GM10847 (cell line): ENCODE measurements around the gene RNASET2.

Experiments used
- POLR2A ChIP-seq: IDR thresholded peaks from 2 replicates; pipeline ENCODE4 v1.6.1; 2011; ENCODE audit not compliant: insufficient read length; ENCODE audit errors: extremely low read depth

Gene RNASET2

GRCh38 chr6:166938704-166939103, 17.6 kb downstream of the RNASET2 start:
- no peak for TF ChIP-seq POLR2A

- no peak for TF ChIP-seq POLR2A
Observed at GRCh38 chr6:166938150-166938549, 18.2 kb downstream of the RNASET2 start.

- no peak for TF ChIP-seq POLR2A
Observed at GRCh38 chr6:166937746-166938145, 18.6 kb downstream of the RNASET2 start.

GRCh38 chr6:166936079-166936787, 20.1 kb downstream of the RNASET2 start:
- TF ChIP-seq POLR2A: no peak

GRCh38 chr6:166935353-166935752, 21.0 kb downstream of the RNASET2 start:
- TF ChIP-seq POLR2A: no peak

GRCh38 chr6:166934174-166934573, 22.2 kb downstream of the RNASET2 start:
- TF ChIP-seq POLR2A: no peak

GRCh38 chr6:166933396-166933795, 23.0 kb downstream of the RNASET2 start:
- no peak for TF ChIP-seq POLR2A

- TF ChIP-seq POLR2A: no peak
Observed at GRCh38 chr6:166932616-166933015, 23.7 kb downstream of the RNASET2 start.

GRCh38 chr6:166932116-166932515, 24.2 kb downstream of the RNASET2 start:
- TF ChIP-seq POLR2A: no peak

- TF ChIP-seq POLR2A: no peak
Observed at GRCh38 chr6:166931426-166931970, 24.9 kb downstream of the RNASET2 start.

GRCh38 chr6:166930354-166930891, 25.9 kb downstream of the RNASET2 start:
- no peak for TF ChIP-seq POLR2A

- TF ChIP-seq POLR2A: no peak
Observed at GRCh38 chr6:166929542-166930189, 26.7 kb downstream of the RNASET2 start.

- TF ChIP-seq POLR2A: no peak
Observed at GRCh38 chr6:166928644-166929541, 27.5 kb downstream of the RNASET2 start.

- no peak for TF ChIP-seq POLR2A
Observed at GRCh38 chr6:166927935-166928643, 28.3 kb downstream of the RNASET2 start.
